T-helper 1 cell treated with Interleukin-12 subunit alpha and Interleukin-12 subunit beta and Interleukin-4 antibody, amounts not matched to agents 30 ng/mL and 1 ng/mL, for 36 hours (primary cell): ENCODE data around the gene KCNH5. TPM values are rescaled to one million over a fixed set of nuclear protein-coding genes. Genes with fewer than 3 reads are reported as not detected.

Experiments
- intact Hi-C: fragments of 100-400 bp; cut with micrococcal nuclease; formaldehyde crosslinking; loops from one replicate; pipeline ENCODE4 v1.15.1; 2024
- total RNA-seq: library from RNA; stranded (reverse); gene quantifications from 2 replicates; pipeline ENCODE4 v1.2.3, GENCODE V29; 2022

KCNH5 gene
- total RNA-seq, 1 donor from 2014 or later, result not detected

- intact Hi-C loops, result no loop called here
These were observed 299.8 kb downstream of the KCNH5 start for GRCh38 chr14:62745496-62745895.

GRCh38 chr14:62743560-62743959, 301.7 kb downstream of the KCNH5 start:
- intact Hi-C loops, result no loop called here

- intact Hi-C loops, result no loop called here
These were observed 302.1 kb downstream of the KCNH5 start for GRCh38 chr14:62743118-62743517.

- intact Hi-C loops, result no loop called here
These were observed 305.6 kb downstream of the KCNH5 start for GRCh38 chr14:62739647-62740046.

- intact Hi-C loops, result no loop called here
These were observed 308.9 kb downstream of the KCNH5 start for GRCh38 chr14:62736048-62737043.

GRCh38 chr14:62734831-62735230, 310.4 kb downstream of the KCNH5 start:
- intact Hi-C loops, result no loop called here

GRCh38 chr14:62722406-62722805, 322.9 kb downstream of the KCNH5 start:
- intact Hi-C loops, result no loop called here

- intact Hi-C loops, result loop anchor here (5.0 kb wide), 1 partner anchor 499 kb away; no protein-coding TSS in a partner anchor
These were observed 326.6 kb downstream of the KCNH5 start for GRCh38 chr14:62718629-62719028.

- intact Hi-C loops, result no loop called here
These were observed 333.8 kb downstream of the KCNH5 start for GRCh38 chr14:62711351-62712023.

GRCh38 chr14:62710811-62711210, 334.4 kb downstream of the KCNH5 start:
- intact Hi-C loops, result no loop called here

- intact Hi-C loops, result no loop called here
These were observed 335.5 kb downstream of the KCNH5 start for GRCh38 chr14:62709773-62710172.

- intact Hi-C loops, result no loop called here
These were observed 339.0 kb downstream of the KCNH5 start for GRCh38 chr14:62706217-62706616.

GRCh38 chr14:62697461-62697860, 347.8 kb downstream of the KCNH5 start:
- intact Hi-C loops, result no loop called here

GRCh38 chr14:62696929-62697328, 348.3 kb downstream of the KCNH5 start:
- intact Hi-C loops, result no loop called here

- intact Hi-C loops, result no loop called here
These were observed 348.8 kb downstream of the KCNH5 start for GRCh38 chr14:62696331-62696924.

GRCh38 chr14:62694075-62694474, 351.2 kb downstream of the KCNH5 start:
- intact Hi-C loops, result no loop called here

- intact Hi-C loops, result no loop called here
These were observed 352.7 kb downstream of the KCNH5 start for GRCh38 chr14:62692490-62693106.

- intact Hi-C loops, result no loop called here
These were observed 353.4 kb downstream of the KCNH5 start for GRCh38 chr14:62691647-62692489.

GRCh38 chr14:62689733-62690132, 355.5 kb downstream of the KCNH5 start:
- intact Hi-C loops, result no loop called here

GRCh38 chr14:62687818-62688217, 357.4 kb downstream of the KCNH5 start:
- intact Hi-C loops, result no loop called here

- intact Hi-C loops, result no loop called here
These were observed 360.9 kb downstream of the KCNH5 start for GRCh38 chr14:62684376-62684775.
